Smooth muscle cell (in vitro differentiated cells): ENCODE data around the gene MAPRE2. TPM values are rescaled to one million over a fixed set of nuclear protein-coding genes. Genes with fewer than 3 reads are reported as not detected.

Experiments used
- DNase-seq: peaks from one replicate; lab custom pipeline; 2025; ENCODE audit not compliant: unreplicated experiment; lab: John Stamatoyannopoulos, UW
- H2AFZ ChIP-seq: fragments of 200-600 bp; sonication (generic); 2 replicates; pipeline ENCODE4 v1.6.0; 2016; ENCODE audit warnings: antibody characterized with exemption, low read depth, mild to moderate bottlenecking
- H3F3A ChIP-seq: fragments of 200-600 bp; sonication (generic); 2 replicates; pipeline ENCODE4 v1.6.0; 2017; ENCODE audit warnings: antibody characterized with exemption, low read depth
- H3K27ac ChIP-seq: fragments of 200-600 bp; sonication (generic); 2 replicates; pipeline ENCODE4 v1.5.1; 2016; ENCODE audit warnings: low read depth, mild to moderate bottlenecking
- H3K27me3 ChIP-seq: fragments of 200-600 bp; sonication (generic); 2 replicates; pipeline ENCODE4 v1.6.1; 2016; ENCODE audit warnings: low read depth, mild to moderate bottlenecking
- H3K36me3 ChIP-seq: fragments of 200-600 bp; sonication (generic); 2 replicates; pipeline ENCODE4 v1.5.1; 2016; ENCODE audit warnings: low read depth
- H3K4me1 ChIP-seq: fragments of 200-600 bp; sonication (generic); 2 replicates; pipeline ENCODE4 v1.5.1; 2016; ENCODE audit warnings: low read depth
- H3K4me2 ChIP-seq: fragments of 200-600 bp; sonication (generic); 2 replicates; pipeline ENCODE4 v1.6.0; 2016; ENCODE audit warnings: mild to moderate bottlenecking
- H3K4me3 ChIP-seq: fragments of 200-600 bp; sonication (generic); 2 replicates; pipeline ENCODE4 v1.5.1; 2016; ENCODE audit warnings: mild to moderate bottlenecking
- H3K79me2 ChIP-seq: fragments of 200-600 bp; sonication (generic); 2 replicates; pipeline ENCODE4 v1.6.0; 2016; ENCODE audit warnings: low read depth, mild to moderate bottlenecking
- H3K9ac ChIP-seq: fragments of 200-600 bp; sonication (generic); 2 replicates; pipeline ENCODE4 v1.6.0; 2016; ENCODE audit warnings: low read depth
- H3K9me3 ChIP-seq: fragments of 200-600 bp; sonication (generic); replicated peaks from 2 replicates; pipeline ENCODE4 v1.5.1; 2016; ENCODE audit warnings: low read depth
- H4K20me1 ChIP-seq: fragments of 200-600 bp; sonication (generic); 2 replicates; pipeline ENCODE4 v1.6.0; 2016; ENCODE audit warnings: low read depth
- CTCF ChIP-seq: fragments of 200-600 bp; sonication (generic); IDR thresholded peaks from 2 replicates; pipeline ENCODE4 v1.5.1; 2017; ENCODE audit warnings: borderline replicate concordance, mild to moderate bottlenecking, antibody characterized with exemption; ENCODE audit not compliant: insufficient read depth, poor library complexity, severe bottlenecking
- WGBS: methylation state at CpG from one replicate; pipeline ENCODE4 v1.1.7; 2016; ENCODE audit warnings: low lambda C conversion rate; 5-methylcytosine and 5-hydroxymethylcytosine counted together
- polyA plus RNA-seq: library from polyadenylated mRNA; unstranded; fragments of >200 nt; fragmentation: Nextera tagmentation; extraction: Ambion mirVana; gene quantifications from 2 replicates; pipeline ENCODE4 v1.2.1, GENCODE V29; 2016
- total RNA-seq: library from RNA; depleted of rRNA; stranded (reverse); fragments of >200 nt; gene quantifications from 2 replicates; pipeline ENCODE4 v1.2.3, GENCODE V29; 2014

The MAPRE2 gene
- total and polyA plus RNA-seq, 2 experiments from 2014 or later = 11.2 to 21.8 TPM

GRCh38 chr18:35047697-35048292, 6.6 kb downstream of the MAPRE2 start:
- WGBS = 97% methylated on average over 4 of the region's 4 CpGs
- Histone ChIP-seq H3K27me3 (no peaks in the 10 kb centered on the region), H3K4me1 (peaks cover 19% of the 10 kb centered on the region), H3K27ac (no peak overlapping the region), H4K20me1 (no peaks in the 10 kb centered on the region), H3K79me2 (peaks cover 4% of the 10 kb centered on the region), H3K36me3 (no peaks in the 10 kb centered on the region), H3K9me3 (no peaks in the 10 kb centered on the region), H3F3A (no peaks in the 10 kb centered on the region), H3K4me2 (no peak overlapping the region), H3K9ac (no peak overlapping the region), H2AFZ (no peak overlapping the region), H3K4me3 (no peak overlapping the region)
- no peak for TF ChIP-seq CTCF
- DNase-seq = no peak

- no peak for TF ChIP-seq CTCF
- no peak overlapping the region for H3K27ac ChIP-seq
- H3F3A ChIP-seq = no peaks in the 10 kb centered on the region
- DNase-seq = no peak
- 82% methylated on average over 8 of the region's 8 CpGs for WGBS
- H3K4me2 ChIP-seq = no peak overlapping the region
- H3K79me2 ChIP-seq = peaks cover 4% of the 10 kb centered on the region
- no peaks in the 10 kb centered on the region for H3K9me3 ChIP-seq
- no peaks in the 10 kb centered on the region for H3K27me3 ChIP-seq
- H3K9ac ChIP-seq = no peak overlapping the region
- H2AFZ ChIP-seq = no peak overlapping the region
- no peaks in the 10 kb centered on the region for H4K20me1 ChIP-seq
- no peak overlapping the region for H3K4me3 ChIP-seq
- no peaks in the 10 kb centered on the region for H3K36me3 ChIP-seq
- H3K4me1 ChIP-seq = peaks cover 11% of the 10 kb centered on the region
Measured at GRCh38 chr18:35049111-35050027, 8.2 kb downstream of the MAPRE2 start.

GRCh38 chr18:35050028-35050546, 8.9 kb downstream of the MAPRE2 start:
- Histone ChIP-seq H3K9me3 (no peaks in the 10 kb centered on the region), H3F3A (no peaks in the 10 kb centered on the region), H3K4me3 (no peak overlapping the region), H3K9ac (no peak overlapping the region), H3K4me1 (peaks cover 10% of the 10 kb centered on the region), H2AFZ (no peak overlapping the region), H3K27ac (no peak overlapping the region), H3K4me2 (no peak overlapping the region), H3K36me3 (no peaks in the 10 kb centered on the region), H3K27me3 (no peaks in the 10 kb centered on the region), H3K79me2 (peaks cover 2% of the 10 kb centered on the region), H4K20me1 (no peaks in the 10 kb centered on the region)
- no peak for TF ChIP-seq CTCF
- 100% methylated on average over 1 of the region's 1 CpG for WGBS
- DNase-seq = no peak
